DND-41 (cell line): Measurements from ENCODE around the gene ERC2.

Source experiments
- ATAC-seq: fragments of 200-7000 bp; cut with Tn5 transposase; 3 replicates; pipeline ENCODE4 v1.9.1; 2021; ENCODE audit warnings: low read depth; ENCODE audit not compliant: insufficient read depth
- DNase-seq: peaks from one replicate; pipeline ENCODE4 v3.0.0-alpha.2; 2020
- H2AFZ ChIP-seq: 2 replicates; pipeline ENCODE4 v1.6.0; 2012; ENCODE audit warnings: low read depth, low read length
- H3K27ac ChIP-seq: 2 replicates; pipeline ENCODE4 v1.5.1; 2012; ENCODE audit warnings: low read length, inconsistent platforms
- H3K27me3 ChIP-seq: fragments of 200-600 bp; sonication (generic); 2 replicates; pipeline ENCODE4 v1.6.0; 2012; ENCODE audit warnings: low read length, mild to moderate bottlenecking, inconsistent platforms; ENCODE audit not compliant: insufficient read depth, poor library complexity
- H3K36me3 ChIP-seq: 2 replicates; pipeline ENCODE4 v1.5.1; 2012; ENCODE audit warnings: low read length, inconsistent platforms; ENCODE audit not compliant: insufficient read depth
- H3K4me1 ChIP-seq: 2 replicates; pipeline ENCODE4 v1.5.1; 2012; ENCODE audit warnings: mild to moderate bottlenecking, low read length; ENCODE audit not compliant: insufficient read depth
- H3K4me2 ChIP-seq: 2 replicates; pipeline ENCODE4 v1.6.0; 2012; ENCODE audit warnings: mild to moderate bottlenecking, moderate library complexity, low read length, inconsistent platforms; ENCODE audit not compliant: insufficient read depth
- H3K4me3 ChIP-seq, 2 experiments: fragments of 200-600 bp in 1 of 2; shearing (Covaris generic) in 1 of 2; 2 replicates each; pipeline ENCODE4 v1.5.1; 2012 to 2016; ENCODE audit warnings: inconsistent platforms in 2 of 2, low read length in 2 of 2, mild to moderate bottlenecking in 2 of 2, low read depth in 1 of 2, moderate library complexity in 1 of 2
- H3K79me2 ChIP-seq: 2 replicates; pipeline ENCODE4 v1.6.0; 2012; ENCODE audit warnings: low read length, inconsistent platforms; ENCODE audit not compliant: insufficient read depth
- H3K9ac ChIP-seq: 2 replicates; pipeline ENCODE4 v1.6.0; 2012; ENCODE audit warnings: low read depth, mild to moderate bottlenecking, inconsistent platforms, low read length, moderate library complexity
- H3K9me3 ChIP-seq: 2 replicates; pipeline ENCODE4 v1.5.1; 2012; ENCODE audit warnings: low read length, moderate library complexity, mild to moderate bottlenecking, inconsistent platforms; ENCODE audit not compliant: insufficient read depth, severe bottlenecking
- H4K20me1 ChIP-seq: 2 replicates; pipeline ENCODE4 v1.6.0; 2012; ENCODE audit warnings: low read length; ENCODE audit not compliant: insufficient read depth
- CTCF ChIP-seq: IDR thresholded peaks from 2 replicates; pipeline ENCODE4 v1.5.1; 2012; ENCODE audit warnings: borderline replicate concordance, low read length, moderate library complexity, mild to moderate bottlenecking; ENCODE audit not compliant: poor library complexity, severe bottlenecking; ENCODE audit errors: extremely low read depth
- EZH2 ChIP-seq: IDR thresholded peaks from 3 replicates; pipeline ENCODE4 v1.6.1; 2012; ENCODE audit warnings: borderline replicate concordance, low read depth, mild to moderate bottlenecking, moderate library complexity, low read length, inconsistent platforms; ENCODE audit not compliant: severe bottlenecking

Gene ERC2

GRCh38 chr3:55514962-55515361, 953.3 kb downstream of the ERC2 start:
- ATAC-seq (no peak), DNase-seq (no peak)
- H3K4me3 ChIP-seq, result no peak overlapping the region
- TF ChIP-seq CTCF (no peak), EZH2 (no peak)
- no peaks in the 10 kb centered on the region for H3K79me2 ChIP-seq
- H3K36me3 ChIP-seq, result no peaks in the 10 kb centered on the region
- no peaks in the 10 kb centered on the region for H4K20me1 ChIP-seq
- no peak overlapping the region for H3K9ac ChIP-seq
- H3K4me2 ChIP-seq, result no peak overlapping the region
- H3K27ac ChIP-seq, result no peak overlapping the region
- no peak overlapping the region for H2AFZ ChIP-seq
- H3K4me1 ChIP-seq, result no peaks in the 10 kb centered on the region
- H3K27me3 ChIP-seq, result peaks cover 7% of the 10 kb centered on the region
- no peaks in the 10 kb centered on the region for H3K9me3 ChIP-seq

DNA sequence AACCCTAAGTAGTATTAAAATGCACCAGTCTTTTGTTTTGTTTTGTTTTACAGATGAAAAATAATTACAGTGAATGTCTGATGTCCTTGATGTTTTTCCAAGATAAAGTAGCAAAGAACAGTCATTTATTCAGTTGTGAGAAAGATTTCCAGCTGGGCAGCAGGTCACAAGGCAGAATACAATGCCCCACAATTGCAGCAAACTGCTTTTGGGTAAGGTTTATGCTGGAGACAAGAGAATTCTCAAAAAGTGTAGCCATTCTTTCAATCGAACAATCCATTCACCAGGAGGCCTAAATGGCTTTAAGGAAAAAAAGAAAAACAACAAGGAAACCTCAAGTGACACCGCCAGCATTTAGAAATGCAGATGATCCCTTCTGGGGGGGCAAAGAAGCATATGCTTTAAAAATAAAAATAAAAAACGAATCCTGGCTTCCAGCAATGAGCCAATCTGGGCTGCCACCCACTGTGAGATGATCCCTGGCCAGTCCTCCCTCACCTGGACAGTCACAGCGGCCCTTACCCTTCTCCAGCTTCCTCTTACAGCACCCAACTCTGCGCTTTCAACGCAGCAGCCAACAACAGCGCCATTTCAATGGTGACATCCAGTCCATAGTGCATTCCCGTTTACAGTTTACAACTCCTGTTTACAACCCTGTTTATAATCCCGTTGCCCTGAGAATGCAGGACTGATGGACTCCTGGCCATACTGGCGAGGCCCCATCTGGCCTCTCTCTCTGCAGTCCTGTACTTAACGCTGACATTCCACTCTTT, 955.5 kb downstream of the ERC2 start:
- no peaks in the 10 kb centered on the region for H3K9me3 ChIP-seq
- H3K4me1 ChIP-seq, result no peaks in the 10 kb centered on the region
- H3K36me3 ChIP-seq, result no peaks in the 10 kb centered on the region
- H3K9ac ChIP-seq, result no peak overlapping the region
- H3K27me3 ChIP-seq, result peaks cover 7% of the 10 kb centered on the region
- no peak for TF ChIP-seq EZH2
- no peak for TF ChIP-seq CTCF
- ATAC-seq, result no peak
- H3K4me3 ChIP-seq, result no peak overlapping the region
- no peak overlapping the region for H3K27ac ChIP-seq
- no peaks in the 10 kb centered on the region for H4K20me1 ChIP-seq
- no peaks in the 10 kb centered on the region for H3K79me2 ChIP-seq
- no peak overlapping the region for H3K4me2 ChIP-seq
- no peak overlapping the region for H2AFZ ChIP-seq
- no peak for DNase-seq

- Histone ChIP-seq H4K20me1 (no peaks in the 10 kb centered on the region), H3K27me3 (peaks cover 7% of the 10 kb centered on the region), H3K9me3 (no peaks in the 10 kb centered on the region), H3K4me1 (no peaks in the 10 kb centered on the region), H3K27ac (no peak overlapping the region), H3K9ac (no peak overlapping the region), H2AFZ (no peak overlapping the region), H3K79me2 (no peaks in the 10 kb centered on the region), H3K36me3 (no peaks in the 10 kb centered on the region), H3K4me2 (no peak overlapping the region), H3K4me3 (no peak overlapping the region)
- no peak for DNase-seq
- ATAC-seq, result no peak
- TF ChIP-seq EZH2, result no peak
- no peak for TF ChIP-seq CTCF
Measured at GRCh38 chr3:55511895-55512570, 956.2 kb downstream of the ERC2 start.
